ENCODE data around the gene MFAP2. TPM values are rescaled to one million over a fixed set of nuclear protein-coding genes. Genes with fewer than 3 reads are reported as not detected.

MFAP2 gene
- total and polyA plus RNA-seq, 8 donors = 2.7 to 31.5 (median 9.0) TPM; not detected in 1

DNA sequence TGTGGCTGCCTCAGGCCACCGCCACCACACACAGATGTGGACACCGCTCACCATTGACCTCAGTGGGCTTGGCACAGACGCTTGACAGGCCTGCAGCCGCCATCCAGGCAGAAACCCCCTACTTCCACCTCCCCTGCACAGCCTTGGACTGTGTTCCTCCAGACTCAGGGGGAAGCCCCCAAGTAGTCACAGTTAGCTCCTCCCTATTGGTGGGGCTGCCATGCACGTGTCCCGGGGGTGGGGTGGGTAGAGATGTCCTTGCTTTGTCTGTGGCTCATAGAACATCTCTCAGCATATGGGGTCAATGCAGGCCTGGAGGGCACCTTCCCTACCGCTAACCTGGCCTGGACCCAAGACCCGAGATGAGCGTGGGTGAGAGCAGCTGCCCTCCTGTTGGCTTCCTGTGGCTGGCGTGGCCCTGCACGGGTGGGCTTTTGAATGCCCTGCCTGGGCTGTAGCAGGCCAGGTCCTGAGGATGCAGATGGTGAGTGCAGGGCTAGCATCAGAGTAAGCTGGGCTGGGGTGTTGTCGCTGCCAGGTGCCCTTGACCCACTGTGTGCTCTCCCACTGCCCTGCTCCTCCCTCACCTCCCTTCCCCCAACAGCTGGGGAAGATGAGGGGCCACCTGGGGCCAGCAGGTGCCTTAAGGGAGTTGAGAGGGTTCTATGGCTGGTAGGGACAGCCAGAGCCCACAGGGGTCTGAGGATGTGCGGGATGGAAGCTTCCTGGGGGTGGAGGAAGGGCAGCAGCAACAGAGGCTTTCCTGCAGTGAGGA, 52.5 kb downstream of the MFAP2 start:
- peaks cover 0 to 3% (median 0%) of the 10 kb centered on the region in 3 donors for H3K27me3 ChIP-seq
- H3K4me3 ChIP-seq = no peak overlapping the region
- H3K9me3 ChIP-seq = no peaks in the 10 kb centered on the region
- H3K4me1 ChIP-seq = peaks cover 0 to 11% (median 5%) of the 10 kb centered on the region in 4 donors
- no peak overlapping the region for H3K27ac ChIP-seq
- peaks cover 0 to 42% (median 21%) of the 10 kb centered on the region in 4 donors for H3K36me3 ChIP-seq
- intact Hi-C loops (cut with DNase I; ENCODE audit: low total_unique reads) = no loop called here
- no peak for TF ChIP-seq EP300 (IDR thresholded peaks at IDR 0.05)
- TF ChIP-seq POLR2A (IDR thresholded peaks at IDR 0.05) = no peak
- TF ChIP-seq, protein P1, sequence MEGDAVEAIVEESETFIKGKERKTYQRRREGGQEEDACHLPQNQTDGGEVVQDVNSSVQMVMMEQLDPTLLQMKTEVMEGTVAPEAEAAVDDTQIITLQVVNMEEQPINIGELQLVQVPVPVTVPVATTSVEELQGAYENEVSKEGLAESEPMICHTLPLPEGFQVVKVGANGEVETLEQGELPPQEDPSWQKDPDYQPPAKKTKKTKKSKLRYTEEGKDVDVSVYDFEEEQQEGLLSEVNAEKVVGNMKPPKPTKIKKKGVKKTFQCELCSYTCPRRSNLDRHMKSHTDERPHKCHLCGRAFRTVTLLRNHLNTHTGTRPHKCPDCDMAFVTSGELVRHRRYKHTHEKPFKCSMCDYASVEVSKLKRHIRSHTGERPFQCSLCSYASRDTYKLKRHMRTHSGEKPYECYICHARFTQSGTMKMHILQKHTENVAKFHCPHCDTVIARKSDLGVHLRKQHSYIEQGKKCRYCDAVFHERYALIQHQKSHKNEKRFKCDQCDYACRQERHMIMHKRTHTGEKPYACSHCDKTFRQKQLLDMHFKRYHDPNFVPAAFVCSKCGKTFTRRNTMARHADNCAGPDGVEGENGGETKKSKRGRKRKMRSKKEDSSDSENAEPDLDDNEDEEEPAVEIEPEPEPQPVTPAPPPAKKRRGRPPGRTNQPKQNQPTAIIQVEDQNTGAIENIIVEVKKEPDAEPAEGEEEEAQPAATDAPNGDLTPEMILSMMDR (IDR thresholded peaks at IDR 0.05) = no peak
- TF ChIP-seq POLR2AphosphoS5 (IDR thresholded peaks at IDR 0.05) = no peak
- DNase-seq = no peak
- 80 to 88% (median 83%) methylated on average over 11 to 13 of the region's 13 CpGs for WGBS, 5 donors

DNA sequence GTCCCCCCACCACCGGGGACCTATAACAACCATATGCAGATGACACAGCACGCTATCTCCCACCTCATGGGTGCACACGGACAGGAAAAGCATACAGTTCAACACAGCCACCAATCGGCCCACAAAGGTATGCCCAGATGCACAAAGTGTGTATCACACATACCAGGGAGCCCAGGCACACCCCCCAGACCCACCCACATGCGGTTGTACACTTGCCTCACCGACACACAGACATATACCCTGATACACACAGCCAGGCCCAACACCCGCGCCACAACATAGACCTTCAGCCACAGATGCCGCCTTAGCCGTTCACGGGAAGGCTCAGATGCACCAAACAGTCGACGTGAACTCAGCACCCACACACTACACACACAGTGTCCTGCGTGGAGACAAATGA, 53.2 kb downstream of the MFAP2 start:
- DNase-seq = peak in 1 of 2 donors; percentile 43
- Histone ChIP-seq H3K4me1 (peaks cover 0 to 11% (median 5%) of the 10 kb centered on the region in 4 donors), H3K27ac (no peak overlapping the region), H3K4me3 (no peak overlapping the region), H3K36me3 (peaks cover 0 to 36% (median 18%) of the 10 kb centered on the region in 4 donors), H3K9me3 (no peaks in the 10 kb centered on the region), H3K27me3 (peaks cover 0 to 10% (median 0%) of the 10 kb centered on the region in 3 donors)
- intact Hi-C loops (cut with DNase I; ENCODE audit: low total_unique reads) = no loop called here
- 74 to 91% (median 80%) methylated on average over 14 of the region's 14 CpGs for WGBS, 5 donors
- TF ChIP-seq POLR2A (IDR thresholded peaks at IDR 0.05) = no peak
- TF ChIP-seq POLR2AphosphoS5 (IDR thresholded peaks at IDR 0.05) = no peak
- no peak for TF ChIP-seq EP300 (IDR thresholded peaks at IDR 0.05)
- TF ChIP-seq, protein P1 (IDR thresholded peaks at IDR 0.05) = no peak

DNA sequence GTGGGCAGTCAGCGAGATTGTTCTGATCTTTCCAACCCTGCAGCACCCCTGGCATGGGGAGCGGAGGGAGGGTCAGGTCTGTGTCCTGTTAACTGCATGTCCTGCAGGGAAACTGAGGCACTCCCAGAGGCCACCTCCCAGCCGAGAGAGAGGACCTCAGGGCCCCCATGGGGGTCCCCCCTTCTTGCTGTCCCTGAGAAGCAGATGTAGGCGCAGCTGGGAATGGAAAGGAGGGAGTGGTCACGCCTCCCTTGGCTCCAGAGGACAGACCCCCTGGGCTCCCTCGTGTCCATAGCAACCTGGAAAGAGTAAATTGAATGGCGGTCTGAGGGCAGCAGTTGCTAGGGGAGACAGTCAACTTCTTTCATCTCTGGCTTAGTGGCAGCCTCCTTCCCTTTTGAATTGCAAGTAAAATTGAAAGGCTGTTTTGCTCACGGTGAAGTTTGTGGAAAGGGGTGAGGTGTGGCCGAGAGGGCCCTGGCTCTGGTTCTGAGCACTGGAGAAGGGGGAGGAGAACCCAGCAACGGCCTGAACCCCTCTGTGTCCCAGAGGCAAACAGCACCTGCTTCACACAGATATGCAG, 53.8 kb downstream of the MFAP2 start:
- Histone ChIP-seq H3K9me3 (no peaks in the 10 kb centered on the region), H3K4me3 (no peak overlapping the region), H3K27me3 (peaks cover 0 to 17% (median 6%) of the 10 kb centered on the region in 3 donors), H3K36me3 (peaks cover 0 to 29% (median 16%) of the 10 kb centered on the region in 4 donors), H3K27ac (no peak overlapping the region), H3K4me1 (peaks cover 6 to 18% (median 11%) of the 10 kb centered on the region in 4 donors)
- intact Hi-C loops (cut with DNase I; ENCODE audit: low total_unique reads) = no loop called here
- TF ChIP-seq, protein P1 (IDR thresholded peaks at IDR 0.05) = no peak
- no peak for TF ChIP-seq POLR2AphosphoS5 (IDR thresholded peaks at IDR 0.05)
- TF ChIP-seq POLR2A (IDR thresholded peaks at IDR 0.05) = no peak
- TF ChIP-seq EP300 (IDR thresholded peaks at IDR 0.05) = no peak
- 62 to 70% (median 66%) methylated on average over 10 of the region's 10 CpGs for WGBS, 5 donors
- DNase-seq = peak in 1 of 2 donors; percentile 87

DNA sequence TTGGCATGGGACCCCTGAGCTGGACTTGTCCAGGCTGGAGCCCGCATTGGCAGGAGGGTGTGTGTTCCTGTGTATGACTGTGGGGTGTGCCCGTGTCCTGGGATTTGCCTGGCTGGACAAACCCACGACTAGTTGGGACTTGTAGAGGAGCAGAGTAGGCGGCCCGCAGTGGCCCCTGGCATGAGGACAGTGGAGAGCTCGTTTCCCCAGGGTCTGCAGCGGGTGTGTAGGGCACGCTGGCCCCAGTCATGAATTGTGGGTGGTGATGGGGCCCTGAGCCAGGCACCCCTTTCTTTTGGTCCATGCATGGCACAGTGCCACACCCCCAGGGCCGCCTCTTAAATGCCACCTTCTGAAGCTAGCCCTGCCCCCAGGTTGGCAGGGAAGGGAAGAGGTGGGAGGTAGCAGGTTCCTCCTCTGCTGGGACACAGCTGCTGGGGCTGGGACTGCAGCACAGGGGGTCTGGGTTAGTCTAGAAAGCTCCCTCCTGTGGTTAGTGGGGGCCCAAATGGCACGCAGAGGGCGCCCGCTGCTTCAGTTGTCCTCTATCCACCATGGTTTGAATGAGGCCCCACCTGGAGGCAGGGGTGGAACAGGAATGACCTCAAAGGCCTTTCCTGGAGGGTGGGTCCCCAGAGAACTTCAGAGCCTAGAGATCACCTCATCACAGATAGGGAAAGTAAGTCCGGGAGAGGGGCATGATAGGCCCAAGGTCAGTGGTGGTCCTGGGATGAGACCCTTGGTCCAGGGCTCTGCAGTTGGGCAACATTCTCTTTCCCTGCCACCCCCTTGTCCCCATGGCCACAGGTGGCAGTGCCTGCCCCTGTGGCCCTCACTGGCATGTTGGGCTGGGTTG, 54.6 kb downstream of the MFAP2 start:
- Histone ChIP-seq H3K9me3 (no peaks in the 10 kb centered on the region), H3K27ac (no peak overlapping the region), H3K27me3 (peaks cover 0 to 18% (median 7%) of the 10 kb centered on the region in 3 donors), H3K4me3 (no peak overlapping the region), H3K4me1 (peaks cover 6 to 24% (median 17%) of the 10 kb centered on the region in 4 donors), H3K36me3 (peaks cover 0 to 22% (median 9%) of the 10 kb centered on the region in 4 donors)
- intact Hi-C loops (cut with DNase I; ENCODE audit: low total_unique reads) = no loop called here
- DNase-seq = peak in 1 of 2 donors; percentile 59
- WGBS, 5 donors = 73 to 83% (median 78%) methylated on average over 13 of the region's 13 CpGs
- TF ChIP-seq EP300 (IDR thresholded peaks at IDR 0.05) (no peak), POLR2AphosphoS5 (IDR thresholded peaks at IDR 0.05) (no peak), POLR2A (IDR thresholded peaks at IDR 0.05) (no peak)
- TF ChIP-seq, protein P1 (IDR thresholded peaks at IDR 0.05) = no peak
